ENCODE data around the gene KRTAP4-7. TPM values are rescaled to one million over a fixed set of nuclear protein-coding genes. Genes with fewer than 3 reads are reported as not detected.

KRTAP4-7 gene
- total RNA-seq, 1 donor from 2014 or later: not detected

GRCh38 chr17:41133880-41134735 lies 50.2 kb downstream of the KRTAP4-7 start:
- intact Hi-C loops (cut with DNase I): no loop called here
- Histone ChIP-seq H3K4me1 (no peaks in the 10 kb centered on the region), H3K27me3 (no peaks in the 10 kb centered on the region), H3K4me3 (no peak overlapping the region), H3K27ac (no peak overlapping the region), H3K36me3 (no peaks in the 10 kb centered on the region), H3K9me3 (no peaks in the 10 kb centered on the region)
- no peak for ATAC-seq
- no peak for DNase-seq
- no peak for TF ChIP-seq CTCF (IDR thresholded peaks at IDR 0.05)

Other genes starting within 250 kb of the KRTAP4-7 start
- not detected for gene KRT12, start 216.9 kb upstream of the KRTAP4-7 start, total RNA-seq
- not detected for gene KRT20, start 198.9 kb upstream of the KRTAP4-7 start, total RNA-seq
- 1.1 TPM for gene KRT23, start 146.5 kb upstream of the KRTAP4-7 start, total RNA-seq
- 0.35 TPM for gene KRT39, start 117.2 kb upstream of the KRTAP4-7 start, total RNA-seq
- not detected for gene KRT40, start 99.8 kb upstream of the KRTAP4-7 start, total RNA-seq
- gene KRTAP3-3, start 90.0 kb upstream of the KRTAP4-7 start, total RNA-seq: not detected
- not detected for gene KRTAP3-2, start 84.2 kb upstream of the KRTAP4-7 start, total RNA-seq
- not detected for gene KRTAP3-1, start 75.0 kb upstream of the KRTAP4-7 start, total RNA-seq
- not detected for gene KRTAP1-5, start 56.9 kb upstream of the KRTAP4-7 start, total RNA-seq
- not detected for gene KRTAP1-4, start 54.0 kb upstream of the KRTAP4-7 start, total RNA-seq
- not detected for gene KRTAP1-3, start 49.3 kb upstream of the KRTAP4-7 start, total RNA-seq
- not detected for gene KRTAP1-1, start 42.7 kb upstream of the KRTAP4-7 start, total RNA-seq
- not detected for gene KRTAP2-1, start 36.8 kb upstream of the KRTAP4-7 start, total RNA-seq
- not detected for gene KRTAP2-2, start 28.9 kb upstream of the KRTAP4-7 start, total RNA-seq
- gene KRTAP2-3, start 24.0 kb upstream of the KRTAP4-7 start, total RNA-seq: not detected
- not detected for gene KRTAP2-4, start 18.3 kb upstream of the KRTAP4-7 start, total RNA-seq
- gene KRTAP4-8, start 14.0 kb downstream of the KRTAP4-7 start, total RNA-seq: not detected
- gene KRTAP4-16, start 18.1 kb downstream of the KRTAP4-7 start, total RNA-seq: not detected
- gene KRTAP4-9, start 21.2 kb downstream of the KRTAP4-7 start, total RNA-seq: not detected
- gene KRTAP4-11, start 34.2 kb downstream of the KRTAP4-7 start, total RNA-seq: not detected
- gene KRTAP4-12, start 40.0 kb downstream of the KRTAP4-7 start, total RNA-seq: not detected
- gene KRTAP4-6, start 56.4 kb downstream of the KRTAP4-7 start, total RNA-seq: not detected
- gene KRTAP4-5, start 65.7 kb downstream of the KRTAP4-7 start, total RNA-seq: not detected
- not detected for gene KRTAP4-4, start 76.6 kb downstream of the KRTAP4-7 start, total RNA-seq
- gene KRTAP4-3, start 84.1 kb downstream of the KRTAP4-7 start, total RNA-seq: not detected
- not detected for gene KRTAP4-2, start 94.1 kb downstream of the KRTAP4-7 start, total RNA-seq
- gene KRTAP4-1, start 100.8 kb downstream of the KRTAP4-7 start, total RNA-seq: not detected
- not detected for gene KRTAP9-1, start 105.7 kb downstream of the KRTAP4-7 start, total RNA-seq
- not detected for gene KRTAP9-2, start 142.5 kb downstream of the KRTAP4-7 start, total RNA-seq
- not detected for gene KRTAP9-3, start 148.3 kb downstream of the KRTAP4-7 start, total RNA-seq
- gene KRTAP9-8, start 153.8 kb downstream of the KRTAP4-7 start, total RNA-seq: not detected
- gene KRTAP9-4, start 165.5 kb downstream of the KRTAP4-7 start, total RNA-seq: not detected
- not detected for gene KRTAP9-9, start 171.2 kb downstream of the KRTAP4-7 start, total RNA-seq
- not detected for gene KRTAP9-6, start 181.2 kb downstream of the KRTAP4-7 start, total RNA-seq
- gene KRTAP9-7, start 191.5 kb downstream of the KRTAP4-7 start, total RNA-seq: not detected
- gene KRTAP29-1, start 218.7 kb downstream of the KRTAP4-7 start, total RNA-seq: not detected
- gene KRTAP16-1, start 225.2 kb downstream of the KRTAP4-7 start, total RNA-seq: not detected
- not detected for gene KRTAP17-1, start 231.6 kb downstream of the KRTAP4-7 start, total RNA-seq

Data from upper lobe of right lung (tissue), 1 donor.